ENCODE measurements around the gene SPAG9. TPM values are rescaled to one million over a fixed set of nuclear protein-coding genes. Genes with fewer than 3 reads are reported as not detected.

The SPAG9 gene
- total and polyA plus RNA-seq, 5 donors from 2014 or later, result 4.7 to 98.4 (median 6.0) TPM

GRCh38 chr17:50993544-50993943, 127.1 kb downstream of the SPAG9 start:
- no peak overlapping the region for H3K27ac Mint-ChIP-seq
- H3K27me3 Mint-ChIP-seq, result no peaks in the 10 kb centered on the region
- Histone ChIP-seq H3K4me3 (ENCODE audit: low read depth, low read length) (no peak overlapping the region), H3K36me3 (ENCODE audit: control insufficient read depth, insufficient read depth, low read length) (peaks cover 80% of the 10 kb centered on the region), H3K27ac (ENCODE audit: insufficient read depth, low read length, poor library complexity, severe bottlenecking) (no peak overlapping the region), H3K4me1 (ENCODE audit: control insufficient read depth, insufficient read depth, low read length, poor library complexity, severe bottlenecking) (no peaks in the 10 kb centered on the region), H3K27me3 (ENCODE audit: control insufficient read depth, insufficient read depth, low read length) (no peaks in the 10 kb centered on the region), H3K9me3 (ENCODE audit: control insufficient read depth in 2 of 2, low read length in 2 of 2) (no peaks in the 10 kb centered on the region)
- peaks cover 0 to 5% (median 0%) of the 10 kb centered on the region in 4 donors for H3K4me1 Mint-ChIP-seq
- H3K9me3 Mint-ChIP-seq, result no peaks in the 10 kb centered on the region
- DNase-seq, result no peak
- H3K4me3 Mint-ChIP-seq, result no peak overlapping the region
- peaks cover 53% of the 10 kb centered on the region for H3K36me3 Mint-ChIP-seq
- no peak for ATAC-seq (ENCODE audit: low read depth in 2 of 2)

DNA sequence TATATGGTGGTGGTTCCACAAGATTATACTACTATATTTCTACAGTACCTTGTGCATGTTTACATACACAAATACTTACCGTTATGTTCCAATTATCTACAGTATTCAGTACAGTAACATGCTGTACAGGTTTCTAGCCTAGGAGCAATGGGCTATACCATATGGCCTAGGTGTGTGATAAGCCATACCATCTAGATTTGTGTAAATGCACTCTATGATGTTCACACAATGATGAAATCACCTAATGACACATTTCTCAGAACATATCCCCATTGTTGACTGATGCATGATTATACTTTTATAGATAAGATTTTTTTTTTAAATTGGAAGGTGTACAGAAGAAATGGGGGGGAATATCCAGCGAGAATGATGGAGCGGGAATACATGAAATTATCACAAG, 131.5 kb downstream of the SPAG9 start:
- H3K27ac Mint-ChIP-seq, result no peak overlapping the region
- H3K27ac ChIP-seq (ENCODE audit: insufficient read depth, low read length, poor library complexity, severe bottlenecking), result no peak overlapping the region
- H3K9me3 ChIP-seq (ENCODE audit: control insufficient read depth in 2 of 2, low read length in 2 of 2), result no peaks in the 10 kb centered on the region
- no peak for ATAC-seq (ENCODE audit: low read depth in 2 of 2)
- H3K9me3 Mint-ChIP-seq, result peaks cover 0 to 1% (median 0%) of the 10 kb centered on the region in 7 donors
- H3K36me3 Mint-ChIP-seq, result peaks cover 44% of the 10 kb centered on the region
- no peaks in the 10 kb centered on the region for H3K27me3 Mint-ChIP-seq
- no peaks in the 10 kb centered on the region for H3K4me1 ChIP-seq (ENCODE audit: control insufficient read depth, insufficient read depth, low read length, poor library complexity, severe bottlenecking)
- H3K4me1 Mint-ChIP-seq, result peaks cover 0 to 6% (median 0%) of the 10 kb centered on the region in 4 donors
- peaks cover 73% of the 10 kb centered on the region for H3K36me3 ChIP-seq (ENCODE audit: control insufficient read depth, insufficient read depth, low read length)
- no peak for DNase-seq
- H3K4me3 Mint-ChIP-seq, result no peak overlapping the region
- no peak overlapping the region for H3K4me3 ChIP-seq (ENCODE audit: low read depth, low read length)
- H3K27me3 ChIP-seq (ENCODE audit: control insufficient read depth, insufficient read depth, low read length), result no peaks in the 10 kb centered on the region

DNA sequence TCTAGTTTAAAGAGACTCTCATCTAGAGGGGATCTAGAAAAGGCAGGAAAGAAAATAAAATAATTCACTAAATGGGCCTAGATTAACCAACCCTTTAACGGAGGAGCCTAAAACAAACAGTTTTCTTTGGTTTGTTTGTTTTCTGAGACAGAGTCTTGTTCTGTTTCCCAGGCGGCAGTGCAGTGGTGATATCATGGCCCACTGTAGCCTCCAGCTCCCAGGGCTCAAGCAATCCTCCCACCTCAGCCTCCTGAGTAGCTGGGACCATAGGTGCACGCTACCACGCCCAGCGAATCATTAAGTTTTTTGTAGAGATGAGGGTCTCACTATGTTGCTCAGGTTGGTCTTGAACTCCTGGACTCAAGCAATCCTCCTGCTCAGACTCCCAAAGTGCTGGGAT, 132.2 kb downstream of the SPAG9 start:
- H3K36me3 Mint-ChIP-seq, result peaks cover 41% of the 10 kb centered on the region

DNA sequence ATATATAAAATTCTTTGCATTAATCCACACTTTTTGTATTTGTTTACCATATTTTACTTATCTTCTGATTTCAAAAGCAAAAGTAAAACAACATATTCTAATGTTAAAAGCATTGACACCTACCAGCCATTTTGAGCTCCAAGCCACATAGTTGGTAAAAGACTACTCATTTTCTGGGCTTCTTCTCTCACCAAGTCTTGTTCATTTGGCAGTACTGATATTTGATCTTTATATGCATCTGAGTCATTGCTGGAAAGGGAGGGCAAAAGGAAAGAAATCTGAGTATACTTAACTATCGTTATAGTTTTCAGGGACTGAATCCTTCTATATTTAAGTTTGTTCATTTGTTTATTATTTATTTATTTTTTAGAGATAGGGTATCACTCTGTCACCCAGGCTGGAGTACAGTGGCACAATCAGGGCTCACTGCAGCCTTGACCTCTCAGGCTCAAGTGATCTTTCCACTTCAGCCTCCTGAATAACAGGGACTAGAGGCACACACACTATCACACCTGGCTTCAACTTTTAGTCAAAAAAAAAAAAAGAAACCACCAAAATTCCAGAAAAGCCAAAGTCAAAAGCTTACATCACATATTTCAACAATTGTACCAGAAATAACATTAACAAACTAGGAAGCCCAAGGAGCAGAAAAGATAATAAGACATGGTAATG, 133.5 kb downstream of the SPAG9 start:
- H3K4me1 ChIP-seq (ENCODE audit: control insufficient read depth, insufficient read depth, low read length, poor library complexity, severe bottlenecking), result no peaks in the 10 kb centered on the region
- Mint-ChIP-seq H3K36me3 (peaks cover 38% of the 10 kb centered on the region), H3K27ac (peak overlapping the region in 1 of 3 donors; percentile 86), H3K9me3 (peaks cover 0 to 1% (median 0%) of the 10 kb centered on the region in 7 donors), H3K4me3 (no peak overlapping the region), H3K4me1 (peaks cover 0 to 6% (median under 1%) of the 10 kb centered on the region in 4 donors), H3K27me3 (no peaks in the 10 kb centered on the region)
- H3K27ac ChIP-seq (ENCODE audit: insufficient read depth, low read length, poor library complexity, severe bottlenecking), result no peak overlapping the region
- peaks cover 66% of the 10 kb centered on the region for H3K36me3 ChIP-seq (ENCODE audit: control insufficient read depth, insufficient read depth, low read length)
- no peaks in the 10 kb centered on the region for H3K9me3 ChIP-seq (ENCODE audit: control insufficient read depth in 2 of 2, low read length in 2 of 2)
- DNase-seq (no peak), ATAC-seq (ENCODE audit: low read depth in 2 of 2) (no peak)
- H3K27me3 ChIP-seq (ENCODE audit: control insufficient read depth, insufficient read depth, low read length), result no peaks in the 10 kb centered on the region
- no peak overlapping the region for H3K4me3 ChIP-seq (ENCODE audit: low read depth, low read length)

More for the DNA sequence above, 132.2 kb downstream of the SPAG9 start:
- Histone ChIP-seq H3K9me3 (ENCODE audit: control insufficient read depth in 2 of 2, low read length in 2 of 2) (no peaks in the 10 kb centered on the region), H3K4me3 (ENCODE audit: low read depth, low read length) (no peak overlapping the region), H3K27me3 (ENCODE audit: control insufficient read depth, insufficient read depth, low read length) (no peaks in the 10 kb centered on the region), H3K4me1 (ENCODE audit: control insufficient read depth, insufficient read depth, low read length, poor library complexity, severe bottlenecking) (no peaks in the 10 kb centered on the region), H3K36me3 (ENCODE audit: control insufficient read depth, insufficient read depth, low read length) (peaks cover 67% of the 10 kb centered on the region), H3K27ac (ENCODE audit: insufficient read depth, low read length, poor library complexity, severe bottlenecking) (no peak overlapping the region)
- ATAC-seq (ENCODE audit: low read depth in 2 of 2) (no peak), DNase-seq (no peak)
- Mint-ChIP-seq H3K9me3 (peaks cover 0 to 1% (median 0%) of the 10 kb centered on the region in 7 donors), H3K4me3 (no peak overlapping the region), H3K27me3 (no peaks in the 10 kb centered on the region), H3K4me1 (peaks cover 0 to 6% (median 0%) of the 10 kb centered on the region in 4 donors), H3K27ac (no peak overlapping the region)

- DNase-seq (no peak), ATAC-seq (ENCODE audit: low read depth in 2 of 2) (no peak)
- Histone ChIP-seq H3K9me3 (ENCODE audit: control insufficient read depth in 2 of 2, low read length in 2 of 2) (no peaks in the 10 kb centered on the region), H3K4me1 (ENCODE audit: control insufficient read depth, insufficient read depth, low read length, poor library complexity, severe bottlenecking) (peaks cover 8% of the 10 kb centered on the region), H3K36me3 (ENCODE audit: control insufficient read depth, insufficient read depth, low read length) (peaks cover 67% of the 10 kb centered on the region), H3K27me3 (ENCODE audit: control insufficient read depth, insufficient read depth, low read length) (no peaks in the 10 kb centered on the region), H3K27ac (ENCODE audit: insufficient read depth, low read length, poor library complexity, severe bottlenecking) (no peak overlapping the region), H3K4me3 (ENCODE audit: low read depth, low read length) (no peak overlapping the region)
- Mint-ChIP-seq H3K4me1 (peaks cover 9 to 15% (median 12%) of the 10 kb centered on the region in 4 donors), H3K27ac (no peak overlapping the region), H3K27me3 (no peaks in the 10 kb centered on the region), H3K4me3 (no peak overlapping the region), H3K36me3 (peaks cover 45% of the 10 kb centered on the region), H3K9me3 (no peaks in the 10 kb centered on the region)
These were observed 139.4 kb downstream of the SPAG9 start for GRCh38 chr17:50981279-50981678.

- no peak overlapping the region for H3K4me3 ChIP-seq (ENCODE audit: low read depth, low read length)
- no peaks in the 10 kb centered on the region for H3K9me3 ChIP-seq (ENCODE audit: control insufficient read depth in 2 of 2, low read length in 2 of 2)
- H3K27ac Mint-ChIP-seq, result no peak overlapping the region
- no peak for ATAC-seq (ENCODE audit: low read depth in 2 of 2)
- no peaks in the 10 kb centered on the region for H3K9me3 Mint-ChIP-seq
- peaks cover 3 to 15% (median 12%) of the 10 kb centered on the region in 4 donors for H3K4me1 Mint-ChIP-seq
- peaks cover 44% of the 10 kb centered on the region for H3K36me3 Mint-ChIP-seq
- no peak for DNase-seq
- no peak overlapping the region for H3K4me3 Mint-ChIP-seq
- H3K4me1 ChIP-seq (ENCODE audit: control insufficient read depth, insufficient read depth, low read length, poor library complexity, severe bottlenecking), result peaks cover 8% of the 10 kb centered on the region
- H3K27me3 Mint-ChIP-seq, result no peaks in the 10 kb centered on the region
- H3K27ac ChIP-seq (ENCODE audit: insufficient read depth, low read length, poor library complexity, severe bottlenecking), result no peak overlapping the region
- H3K36me3 ChIP-seq (ENCODE audit: control insufficient read depth, insufficient read depth, low read length), result peaks cover 66% of the 10 kb centered on the region
- no peaks in the 10 kb centered on the region for H3K27me3 ChIP-seq (ENCODE audit: control insufficient read depth, insufficient read depth, low read length)
These were observed 141.1 kb downstream of the SPAG9 start for GRCh38 chr17:50979524-50979927.

DNA sequence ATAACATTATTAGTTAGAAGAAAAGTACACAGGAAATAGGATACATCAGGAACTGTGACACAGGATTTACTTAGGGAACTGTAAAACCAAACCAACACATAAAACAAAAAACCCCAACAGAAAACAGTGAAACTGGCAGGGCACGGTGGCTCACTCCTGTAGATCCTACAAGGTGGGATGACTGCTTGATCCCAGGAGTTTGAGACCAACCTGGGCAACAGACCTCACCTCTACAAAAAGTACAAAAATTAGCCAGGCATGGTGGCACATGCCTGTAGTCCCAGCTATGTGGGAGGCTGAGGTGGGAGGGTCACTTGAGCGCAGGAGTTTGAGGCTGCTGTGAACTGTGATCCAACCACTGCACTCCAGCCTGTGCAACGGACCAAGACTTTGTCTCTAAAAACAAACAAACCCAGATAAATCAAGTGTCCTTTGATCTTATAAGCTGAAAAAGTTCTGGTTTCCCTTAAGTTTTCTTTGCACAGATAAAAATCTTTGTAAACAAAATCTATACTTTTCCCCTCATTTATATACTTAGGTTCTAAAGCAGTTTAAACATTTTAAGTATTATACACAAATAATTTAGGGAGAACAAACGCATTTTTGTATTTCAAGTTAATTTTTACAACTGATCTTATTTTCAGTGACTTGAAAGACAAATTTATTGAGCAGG, 143.0 kb downstream of the SPAG9 start:
- H3K9me3 ChIP-seq (ENCODE audit: control insufficient read depth in 2 of 2, low read length in 2 of 2), result no peaks in the 10 kb centered on the region
- H3K4me3 ChIP-seq (ENCODE audit: low read depth, low read length), result no peak overlapping the region
- Mint-ChIP-seq H3K9me3 (no peaks in the 10 kb centered on the region), H3K27ac (peak overlapping the region; percentile 87 to 94 (median 90)), H3K36me3 (peaks cover 40% of the 10 kb centered on the region), H3K4me3 (no peak overlapping the region), H3K27me3 (no peaks in the 10 kb centered on the region), H3K4me1 (peaks cover 3 to 13% (median 12%) of the 10 kb centered on the region in 4 donors)
- no peaks in the 10 kb centered on the region for H3K27me3 ChIP-seq (ENCODE audit: control insufficient read depth, insufficient read depth, low read length)
- peaks cover 69% of the 10 kb centered on the region for H3K36me3 ChIP-seq (ENCODE audit: control insufficient read depth, insufficient read depth, low read length)
- H3K4me1 ChIP-seq (ENCODE audit: control insufficient read depth, insufficient read depth, low read length, poor library complexity, severe bottlenecking), result peaks cover 8% of the 10 kb centered on the region
- no peak overlapping the region for H3K27ac ChIP-seq (ENCODE audit: insufficient read depth, low read length, poor library complexity, severe bottlenecking)
- no peak for DNase-seq
- no peak for ATAC-seq (ENCODE audit: low read depth in 2 of 2)

Data from CD4-positive, CD25-positive, alpha-beta regulatory T cell (primary cell).